Right renal pelvis (tissue), 4 donors: ENCODE data around the gene RSPH3. TPM values are rescaled to one million over a fixed set of nuclear protein-coding genes. Genes with fewer than 3 reads are reported as not detected.

Experiments
- DNase-seq, 4 donors: peaks; one replicate each; pipeline ENCODE4 v3.0.0-alpha.2; 2013; ENCODE audit warnings: low read depth in 4 of 4, low spot score in 3 of 4, missing footprints in 1 of 4
- polyA plus RNA-seq, 4 donors: library from polyadenylated mRNA; unstranded; fragments of 120-200 nt; gene quantifications; one replicate each; pipeline ENCODE4 v1.2.1, GENCODE V29; 2013; ENCODE audit not compliant: insufficient read length in 4 of 4

The RSPH3 gene
- polyA plus RNA-seq, 4 donors, result 14.4 to 16.3 (median 15.4) TPM

DNA sequence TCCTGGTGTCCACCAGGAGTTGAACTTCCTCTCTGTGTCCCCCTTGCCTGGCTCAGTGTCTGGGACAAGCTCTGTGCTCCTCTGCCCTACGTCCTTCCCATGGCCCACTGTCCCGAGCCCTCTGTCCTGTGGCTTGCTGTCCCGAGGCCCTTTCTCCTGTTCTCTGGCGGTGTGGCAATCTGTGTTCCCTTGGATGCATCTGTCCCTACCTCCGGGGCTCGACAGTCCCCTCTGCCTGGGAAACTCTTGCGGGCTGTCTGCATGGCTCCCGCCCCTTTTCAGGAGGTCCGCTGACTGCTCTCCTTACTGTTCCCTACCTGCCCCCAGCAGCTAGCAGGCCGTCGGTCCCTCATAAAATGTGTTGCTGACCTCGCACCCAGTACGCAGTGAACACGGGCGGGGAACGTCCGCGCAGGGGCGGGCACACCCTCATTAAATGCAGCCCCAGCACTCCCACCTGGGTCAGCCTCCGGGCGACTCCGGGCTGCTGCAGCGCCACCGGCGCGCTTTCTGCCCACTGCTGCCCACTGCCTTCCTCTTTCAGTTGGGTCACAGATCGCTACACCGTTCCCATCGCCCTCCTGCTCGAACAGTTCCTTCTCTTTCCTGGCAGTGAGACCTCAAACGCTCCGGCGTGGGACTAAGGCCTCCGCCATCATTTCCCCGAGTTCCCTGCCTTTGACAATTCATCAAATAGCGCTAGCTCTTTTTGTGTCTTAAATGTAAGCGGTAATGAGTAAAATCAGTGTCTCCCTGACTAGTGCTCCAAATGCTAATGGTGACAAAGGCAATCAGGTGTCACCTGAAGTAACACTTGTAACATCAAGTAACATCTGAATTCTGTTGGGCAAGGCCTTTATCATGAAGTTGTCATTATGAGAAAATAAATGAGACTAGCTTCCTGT, 60.5 kb downstream of the RSPH3 start:
- DNase-seq, result no peak

DNA sequence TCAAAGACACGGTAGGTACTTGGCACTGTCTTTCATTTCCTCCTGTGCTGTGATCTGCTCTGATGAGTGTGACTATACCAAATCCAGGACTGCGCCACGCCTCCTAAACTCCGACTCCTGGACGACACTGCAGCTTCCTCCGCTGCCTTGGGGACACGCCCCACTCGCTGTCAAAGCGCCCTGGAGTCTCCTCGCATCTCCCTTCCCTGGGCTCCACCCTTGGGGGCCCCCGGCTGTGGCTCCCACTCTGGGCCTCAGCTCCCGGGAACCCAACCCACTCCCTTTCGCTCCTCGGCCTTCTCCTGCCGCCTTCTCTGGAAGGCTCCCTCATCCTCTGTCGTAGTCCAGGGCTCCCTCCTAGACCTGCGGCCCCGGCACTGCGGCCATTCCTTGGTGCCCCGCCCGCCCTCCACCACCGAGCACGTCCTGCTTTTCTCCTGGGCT, 61.2 kb downstream of the RSPH3 start:
- no peak for DNase-seq

DNA sequence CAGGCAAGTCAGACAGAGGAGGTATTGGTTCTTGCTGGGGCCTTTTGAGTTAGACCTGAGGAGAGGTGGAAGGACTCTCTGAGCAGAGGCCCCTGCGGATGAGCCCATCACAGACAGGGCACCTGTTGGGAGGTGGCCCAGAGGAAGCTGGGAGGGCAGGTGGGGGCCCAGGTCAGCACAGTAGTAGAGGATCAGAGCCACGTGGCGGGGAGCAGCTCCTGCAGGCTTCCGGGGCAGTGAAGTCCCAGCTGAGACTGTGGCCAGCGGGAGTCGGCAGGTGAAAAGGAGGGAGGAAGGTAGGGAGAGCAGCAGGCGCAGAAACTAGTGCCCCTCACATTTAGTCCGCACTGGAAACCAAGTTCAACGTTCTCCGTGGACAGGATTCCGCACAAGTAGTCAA, 61.8 kb downstream of the RSPH3 start:
- no peak for DNase-seq

DNA sequence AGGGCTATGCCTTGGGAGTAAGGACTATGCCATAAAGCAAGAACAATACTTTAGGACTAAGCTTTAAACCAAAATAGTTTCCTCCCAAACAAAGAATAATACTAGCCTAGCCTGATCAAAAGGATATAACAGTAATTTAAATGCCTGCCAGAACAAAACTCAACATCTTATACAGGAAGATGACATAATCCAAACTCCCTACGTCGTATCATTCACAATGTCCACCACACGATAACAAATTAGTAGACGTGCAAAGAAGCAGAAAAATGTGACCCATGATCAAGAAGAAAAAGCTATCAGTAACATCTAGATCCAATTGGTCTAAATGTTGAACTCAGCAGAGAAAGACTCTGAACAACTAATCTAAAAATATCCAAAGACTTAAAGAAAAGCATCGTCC, 65.8 kb downstream of the RSPH3 start:
- no peak for DNase-seq

DNA sequence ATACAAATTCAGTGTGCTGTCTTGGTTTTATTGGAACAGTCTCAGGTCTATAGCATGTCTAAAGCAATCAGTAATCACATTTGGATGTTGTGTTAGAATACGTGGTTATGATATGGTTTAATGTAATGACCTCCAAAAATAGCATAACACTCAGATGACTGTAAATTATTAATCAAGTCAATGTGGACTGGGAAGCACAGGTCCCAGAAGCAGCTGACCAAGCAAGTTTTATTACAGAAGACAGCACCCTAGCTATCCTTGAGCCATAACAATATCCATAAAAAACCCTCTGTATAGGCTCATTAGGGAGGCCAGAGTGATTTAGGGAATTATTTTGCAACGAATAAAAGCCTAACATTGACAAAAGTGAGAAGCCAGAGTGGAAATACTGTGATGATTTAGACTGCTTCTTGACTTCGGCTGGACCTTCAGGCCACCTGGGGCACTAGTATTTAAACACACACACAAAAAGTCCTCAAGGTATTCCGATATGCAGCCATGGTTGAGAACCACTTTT, 66.9 kb downstream of the RSPH3 start:
- DNase-seq, result no peak

DNA sequence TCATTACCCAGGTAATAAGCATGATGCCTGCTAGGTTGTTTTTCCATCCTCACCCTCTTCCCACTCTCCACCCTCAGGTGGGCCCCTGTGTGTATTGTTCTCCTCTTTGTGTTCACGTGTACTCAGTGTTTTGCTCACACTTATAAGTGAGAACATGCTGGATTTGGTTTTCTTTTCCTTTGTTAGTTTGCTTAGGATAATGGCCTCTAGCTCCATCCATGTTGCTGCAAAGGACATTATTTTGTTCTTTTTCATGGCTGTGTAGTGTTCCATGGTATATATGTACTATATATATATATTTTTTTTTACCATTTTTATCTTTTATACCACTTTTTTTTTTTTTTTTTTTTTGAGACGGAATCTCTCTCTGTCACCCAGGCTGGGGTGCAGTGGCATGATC, 71.9 kb downstream of the RSPH3 start:
- DNase-seq, result no peak

DNA sequence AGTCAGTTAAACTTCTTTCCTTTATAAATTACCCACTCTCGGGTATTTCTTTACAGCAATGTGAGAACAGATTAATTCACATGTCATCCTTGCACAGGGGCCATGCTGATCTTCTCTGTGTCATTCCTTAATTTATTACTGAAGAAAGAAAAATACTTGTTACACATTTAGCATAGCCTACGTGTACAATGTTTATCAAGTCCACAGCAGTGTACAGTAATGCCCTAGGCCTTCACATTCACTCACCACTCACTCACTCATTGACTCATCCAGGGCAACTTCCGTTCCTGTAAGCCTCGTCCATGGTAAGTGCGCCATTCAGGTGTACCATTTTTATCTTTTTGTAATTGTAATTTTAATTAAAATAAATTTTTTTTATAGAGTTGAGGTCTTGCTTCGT, 73.6 kb downstream of the RSPH3 start:
- DNase-seq, result no peak

DNA sequence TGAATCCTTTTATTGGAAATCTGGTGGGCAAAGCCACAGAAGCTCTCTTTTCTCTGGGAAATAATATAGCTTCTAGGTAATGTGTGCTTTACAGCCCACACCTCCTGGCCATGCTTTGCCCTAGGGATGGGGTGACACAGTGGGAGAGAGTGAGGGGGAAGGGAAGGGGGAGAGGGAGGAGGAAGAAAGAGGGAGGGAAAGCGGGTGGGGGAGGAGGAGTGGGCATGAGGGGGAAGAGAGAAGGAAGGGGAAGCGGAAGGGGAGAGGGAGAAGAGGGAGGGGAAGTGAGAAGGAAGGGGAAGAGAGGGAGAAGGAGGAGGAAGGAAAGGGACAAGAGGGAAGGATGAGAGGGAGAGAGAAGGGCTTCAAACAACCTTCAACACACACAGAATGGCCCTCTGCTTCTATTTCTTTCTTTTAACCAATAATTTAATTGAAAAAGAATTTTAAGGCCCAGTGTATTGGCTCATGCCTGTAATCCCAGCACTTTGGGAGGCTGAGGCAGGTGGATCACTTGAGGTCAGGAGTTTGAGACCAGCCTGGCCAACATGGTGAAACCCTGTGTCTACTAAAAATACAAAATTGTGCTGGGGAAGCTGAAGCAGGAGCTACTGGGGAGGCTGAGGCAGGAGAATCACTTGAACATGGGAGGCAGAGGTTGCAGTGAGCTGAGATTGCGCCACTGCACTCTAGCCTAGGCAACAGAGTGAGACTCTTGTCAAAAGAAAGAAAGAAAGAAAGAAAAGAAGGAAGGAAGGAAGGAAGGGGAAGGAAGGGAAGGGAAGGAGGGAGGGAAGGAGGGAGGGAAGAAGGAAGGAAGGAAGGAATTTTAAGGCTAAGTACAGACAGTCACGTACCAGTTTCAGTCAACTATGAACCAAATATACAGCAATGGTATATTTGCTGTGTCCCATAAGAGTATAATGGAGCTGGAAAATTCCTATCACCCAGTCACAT, 75.2 kb downstream of the RSPH3 start:
- no peak for DNase-seq

DNA sequence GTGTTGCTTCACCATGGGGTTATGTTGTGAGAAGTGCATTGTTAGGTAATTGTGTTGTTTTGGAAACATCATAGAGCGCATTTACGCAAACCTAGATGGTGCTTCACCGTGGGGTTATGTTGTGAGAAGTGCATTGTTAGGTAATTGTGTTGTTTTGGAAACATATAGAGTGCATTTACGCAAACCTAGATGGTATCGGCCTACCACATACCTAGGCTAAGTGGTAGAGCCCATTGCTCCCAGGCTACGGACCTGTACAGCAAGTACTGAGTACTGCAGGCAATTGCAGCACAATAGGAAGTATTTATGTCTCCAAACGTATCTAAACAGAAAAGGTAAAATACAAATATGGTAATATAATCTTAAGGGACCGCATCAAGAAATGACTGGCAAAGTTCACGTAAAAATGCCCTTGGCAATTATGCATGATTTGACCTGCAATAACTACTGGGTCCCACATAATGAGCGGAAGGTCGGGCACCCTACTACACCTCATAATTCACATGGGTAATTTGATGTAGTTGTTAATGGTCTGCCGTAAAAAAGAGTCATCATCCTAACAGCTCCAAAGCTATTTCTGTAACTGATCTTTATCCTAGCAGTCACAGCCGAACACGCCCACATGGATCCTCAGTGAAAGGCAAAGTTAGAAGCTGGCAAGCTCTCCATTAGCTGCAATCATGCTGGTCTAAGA, 76.0 kb downstream of the RSPH3 start:
- no peak for DNase-seq

Other genes with a start within 250 kb of the RSPH3 start
- 100 to 1,000 TPM; 260 to 274 (median 264) TPM for gene EZR, start 180.8 kb downstream of the RSPH3 start, polyA plus RNA-seq
- gene TAGAP, start 44.8 kb upstream of the RSPH3 start, polyA plus RNA-seq, result 1 to 10 TPM in 1 of 4 donors, under 1 TPM in 3; 0.56 to 1.4 (median 0.81) TPM
- 10 to 100 TPM in 1 of 4 donors, 1 to 10 TPM in 3; 7.6 to 11.4 (median 8.7) TPM for gene FNDC1, start 169.2 kb upstream of the RSPH3 start, polyA plus RNA-seq